Activated gamma-delta T cell treated with Interleukin-2 at 50 U/mL for 16 hours (primary cell): ENCODE data around the gene HOXC13.

Source experiments
- DNase-seq: peaks from one replicate; pipeline ENCODE4 v3.0.0-alpha.2; 2020

Gene HOXC13

DNA sequence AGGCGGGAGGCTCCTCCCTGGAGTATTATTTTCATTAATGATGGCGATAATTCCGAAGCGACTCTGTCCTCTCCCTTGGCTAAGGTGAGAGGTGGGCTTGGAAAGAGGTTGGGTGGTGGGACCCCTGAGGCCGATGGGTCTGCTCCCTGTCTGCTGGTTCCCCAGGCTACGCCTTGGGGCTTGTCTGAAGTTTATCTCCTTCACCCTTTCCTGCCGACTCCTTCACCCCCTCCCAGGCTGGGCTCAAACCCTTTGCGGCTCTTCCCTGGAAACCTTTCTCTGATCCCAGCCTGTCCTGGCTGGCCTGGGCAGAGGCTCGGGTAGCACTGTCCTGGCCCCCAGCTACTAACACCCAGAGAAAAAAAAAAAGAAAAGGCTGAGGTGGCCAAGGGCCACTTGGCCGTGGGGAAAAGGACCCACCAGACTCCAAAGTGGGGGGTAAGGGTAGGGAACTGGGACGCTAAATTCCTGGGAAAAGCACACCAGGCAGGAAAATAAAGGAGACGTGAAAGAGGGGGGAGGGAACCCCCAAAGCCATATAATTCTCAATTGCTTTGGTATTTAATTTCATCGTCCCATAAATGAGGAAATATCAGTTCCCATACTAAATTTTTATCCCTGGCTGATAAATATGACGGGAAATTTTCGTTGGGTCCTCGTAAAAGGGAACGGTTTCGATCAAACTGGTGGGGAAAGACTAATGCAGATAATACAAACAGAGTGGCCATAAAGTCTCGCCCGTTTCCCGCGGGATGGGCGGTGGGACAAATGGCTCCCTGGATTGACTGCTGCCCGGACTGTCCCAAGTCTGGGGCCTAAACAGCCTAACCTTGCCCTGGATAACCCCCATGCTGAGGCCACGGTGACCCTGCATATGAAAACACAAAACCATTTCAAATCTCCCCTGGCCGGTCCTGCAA, 44.3 kb downstream of the HOXC13 start:
- DNase-seq: no peak

DNA sequence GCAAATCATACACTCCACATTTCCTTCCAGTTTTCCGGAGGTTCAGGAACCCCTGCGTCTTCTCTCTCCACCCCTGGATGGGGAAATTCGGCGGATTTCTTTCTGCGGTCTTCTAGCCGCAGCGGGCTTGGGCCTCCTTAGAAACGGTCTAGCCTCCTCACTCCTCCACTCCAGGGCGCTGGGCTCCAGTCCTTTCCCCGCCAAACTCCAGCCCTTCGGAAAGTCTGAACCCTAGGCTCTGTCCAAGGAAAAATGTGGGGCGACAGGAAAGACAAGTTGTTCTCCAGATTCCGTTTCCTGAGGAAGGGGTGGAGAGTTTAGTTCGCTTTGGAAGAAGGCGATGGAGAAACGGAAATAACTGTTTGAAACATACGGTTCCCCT, 44.9 kb downstream of the HOXC13 start:
- no peak for DNase-seq

DNA sequence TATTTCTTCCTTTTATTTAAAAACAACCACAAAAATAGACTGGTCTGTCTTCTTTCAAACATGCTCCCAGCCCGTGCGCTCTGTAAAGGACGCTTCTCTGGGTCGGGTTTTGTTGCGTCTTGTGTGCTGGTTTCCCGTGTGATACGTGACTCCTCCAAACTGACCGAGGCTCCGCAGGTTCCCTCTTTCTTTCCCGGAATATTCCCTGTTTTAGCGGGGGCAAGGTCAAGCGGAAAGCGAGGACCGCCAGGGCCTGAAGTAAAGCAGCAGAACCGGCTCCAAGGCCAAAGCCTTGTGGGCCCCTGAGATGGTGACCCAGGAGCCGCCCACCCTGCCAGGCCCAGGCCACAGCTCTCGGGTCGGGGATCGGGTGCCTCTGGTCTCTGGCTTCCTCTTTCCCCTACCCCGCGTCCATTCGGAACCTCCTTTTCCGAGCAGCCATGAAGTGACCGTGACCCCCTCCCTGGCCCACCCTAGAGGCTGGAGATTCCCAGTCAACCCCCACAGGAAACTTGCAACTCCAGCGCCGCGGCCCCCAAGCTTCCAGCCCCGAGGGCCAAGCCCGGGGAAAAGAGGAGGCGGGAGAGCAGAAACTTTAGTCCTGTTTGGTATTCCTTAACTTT, 45.4 kb downstream of the HOXC13 start:
- no peak for DNase-seq

DNA sequence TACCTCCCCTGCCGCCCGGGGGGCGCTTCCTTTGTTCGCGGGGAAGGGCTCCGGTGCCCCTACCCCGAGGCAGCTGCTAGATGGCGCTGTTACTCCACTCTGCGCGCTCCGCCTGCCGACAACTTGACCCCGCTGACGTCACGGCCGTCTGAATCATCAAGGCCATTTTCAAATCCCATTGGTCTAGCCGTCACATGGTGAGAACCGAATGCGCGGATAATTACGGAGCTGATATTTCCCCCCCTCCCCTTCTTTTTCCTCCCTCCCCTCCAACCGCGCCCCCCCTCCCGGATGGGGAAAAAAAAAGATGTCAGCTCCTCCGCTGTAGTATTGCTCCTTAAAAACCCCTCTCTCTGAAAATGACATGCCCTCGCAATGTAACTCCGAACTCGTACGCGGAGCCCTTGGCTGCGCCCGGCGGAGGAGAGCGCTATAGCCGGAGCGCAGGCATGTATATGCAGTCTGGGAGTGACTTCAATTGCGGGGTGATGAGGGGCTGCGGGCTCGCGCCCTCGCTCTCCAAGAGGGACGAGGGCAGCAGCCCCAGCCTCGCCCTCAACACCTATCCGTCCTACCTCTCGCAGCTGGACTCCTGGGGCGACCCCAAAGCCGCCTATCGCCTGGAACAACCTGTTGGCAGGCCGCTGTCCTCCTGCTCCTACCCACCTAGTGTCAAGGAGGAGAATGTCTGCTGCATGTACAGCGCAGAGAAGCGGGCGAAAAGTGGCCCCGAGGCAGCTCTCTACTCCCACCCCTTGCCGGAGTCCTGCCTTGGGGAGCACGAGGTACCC, 46.5 kb downstream of the HOXC13 start, which contains the start of gene HOXC10:
HOXC10 (plus strand) TSS at position 246 of the 791 bp plus-strand sequence; CDS start at position 360, 114 bp downstream.
- DNase-seq: peak; percentile 45

DNA sequence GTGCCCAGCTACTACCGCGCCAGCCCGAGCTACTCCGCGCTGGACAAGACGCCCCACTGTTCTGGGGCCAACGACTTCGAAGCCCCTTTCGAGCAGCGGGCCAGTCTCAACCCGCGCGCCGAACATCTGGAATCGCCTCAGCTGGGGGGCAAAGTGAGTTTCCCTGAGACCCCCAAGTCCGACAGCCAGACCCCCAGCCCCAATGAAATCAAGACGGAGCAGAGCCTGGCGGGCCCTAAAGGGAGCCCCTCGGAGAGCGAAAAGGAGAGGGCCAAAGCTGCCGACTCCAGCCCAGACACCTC, 47.0 kb downstream of the HOXC13 start:
- no peak for DNase-seq

DNA sequence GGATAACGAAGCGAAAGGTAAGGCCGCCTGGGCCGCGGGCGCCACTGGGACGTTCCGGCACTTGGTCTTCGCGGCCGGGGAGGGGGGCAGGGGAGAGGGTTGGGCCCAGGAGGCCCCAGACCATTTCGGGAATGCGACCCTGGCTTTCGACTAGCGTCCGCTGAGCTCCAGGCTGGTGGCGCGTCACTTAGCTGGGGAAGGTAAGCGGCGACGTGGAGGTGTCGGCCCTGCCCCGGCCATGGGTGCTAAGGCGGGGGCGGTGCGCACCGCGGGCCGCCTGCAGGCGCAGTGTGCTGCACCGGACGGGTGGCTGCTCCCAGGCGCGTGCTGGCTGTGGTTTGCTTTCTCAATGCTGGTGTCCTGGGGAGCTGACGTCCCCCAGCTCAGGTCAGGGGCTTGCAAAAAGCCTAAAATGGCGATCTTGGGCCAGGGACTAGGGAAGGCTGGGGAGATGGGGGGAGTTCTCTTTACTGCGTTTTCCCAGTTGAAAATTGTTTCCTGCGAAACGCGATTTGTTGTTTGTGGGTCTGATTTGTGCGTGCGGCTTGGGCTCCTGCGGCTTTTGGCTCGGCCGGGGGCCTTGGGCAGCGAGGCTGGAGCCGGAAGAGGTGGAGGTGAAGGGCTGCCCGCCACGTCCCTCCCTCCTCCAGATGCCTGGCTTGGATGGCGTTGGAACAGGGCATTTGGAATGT, 47.5 kb downstream of the HOXC13 start:
- DNase-seq: no peak

DNA sequence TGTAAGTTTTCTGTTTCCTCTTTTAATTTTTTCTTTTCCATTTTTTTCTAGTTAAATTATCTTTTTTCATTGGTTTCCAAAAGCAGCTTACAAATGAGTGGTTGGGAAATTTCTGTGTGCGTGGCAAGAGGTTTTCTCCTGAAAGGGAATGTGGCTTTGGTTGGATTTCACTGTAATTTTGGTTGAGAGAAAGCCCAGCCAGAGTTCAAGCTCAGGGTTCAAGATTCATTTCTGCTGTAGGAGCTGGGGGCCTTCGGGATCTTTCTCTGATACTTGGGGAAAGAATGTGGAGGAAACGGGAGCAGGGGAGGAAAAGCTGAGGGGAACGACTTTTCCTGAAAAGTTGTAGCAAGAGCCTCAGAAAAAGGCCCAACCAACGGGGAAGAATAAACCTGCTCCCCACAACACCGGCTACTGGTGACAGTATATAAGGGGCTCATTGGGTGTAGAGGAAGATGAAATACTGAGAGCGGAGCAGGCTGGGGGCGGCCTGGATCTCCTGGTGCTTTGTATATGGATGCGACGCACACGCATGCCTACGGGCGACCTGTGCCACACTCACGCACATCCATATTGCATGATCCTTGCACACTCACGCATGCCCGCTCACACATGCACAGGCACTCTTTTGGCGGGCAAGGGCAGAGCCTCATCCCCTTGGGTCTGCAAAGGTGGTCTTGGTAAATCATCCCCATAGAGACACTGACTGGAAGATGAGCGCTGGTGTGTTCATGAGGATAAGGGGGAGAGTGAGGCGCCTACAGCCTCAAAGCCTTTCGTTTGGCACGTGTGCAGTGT, 48.3 kb downstream of the HOXC13 start:
- DNase-seq: no peak

DNA sequence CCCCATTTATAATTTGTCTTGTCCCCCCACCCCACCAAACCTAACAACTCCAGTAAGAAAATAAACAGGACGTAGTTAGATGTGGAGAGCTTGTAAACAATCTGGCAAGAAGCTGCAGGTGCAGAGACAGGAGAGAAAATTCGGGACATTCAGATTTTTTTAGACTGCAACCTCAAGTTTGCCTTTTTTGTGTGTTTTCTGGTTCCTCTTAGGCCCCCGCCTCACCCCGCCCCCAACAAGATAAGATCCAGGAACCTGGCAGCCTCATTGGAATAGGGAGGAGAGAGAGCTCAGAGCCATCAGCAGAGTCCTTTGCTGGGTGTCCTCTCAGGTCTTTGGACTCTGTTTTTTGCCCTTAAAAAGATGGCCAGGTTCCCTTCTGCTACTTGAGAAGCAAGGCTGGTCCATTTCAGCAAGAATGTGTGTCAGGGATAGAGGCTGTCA, 49.2 kb downstream of the HOXC13 start:
- no peak for DNase-seq

DNA sequence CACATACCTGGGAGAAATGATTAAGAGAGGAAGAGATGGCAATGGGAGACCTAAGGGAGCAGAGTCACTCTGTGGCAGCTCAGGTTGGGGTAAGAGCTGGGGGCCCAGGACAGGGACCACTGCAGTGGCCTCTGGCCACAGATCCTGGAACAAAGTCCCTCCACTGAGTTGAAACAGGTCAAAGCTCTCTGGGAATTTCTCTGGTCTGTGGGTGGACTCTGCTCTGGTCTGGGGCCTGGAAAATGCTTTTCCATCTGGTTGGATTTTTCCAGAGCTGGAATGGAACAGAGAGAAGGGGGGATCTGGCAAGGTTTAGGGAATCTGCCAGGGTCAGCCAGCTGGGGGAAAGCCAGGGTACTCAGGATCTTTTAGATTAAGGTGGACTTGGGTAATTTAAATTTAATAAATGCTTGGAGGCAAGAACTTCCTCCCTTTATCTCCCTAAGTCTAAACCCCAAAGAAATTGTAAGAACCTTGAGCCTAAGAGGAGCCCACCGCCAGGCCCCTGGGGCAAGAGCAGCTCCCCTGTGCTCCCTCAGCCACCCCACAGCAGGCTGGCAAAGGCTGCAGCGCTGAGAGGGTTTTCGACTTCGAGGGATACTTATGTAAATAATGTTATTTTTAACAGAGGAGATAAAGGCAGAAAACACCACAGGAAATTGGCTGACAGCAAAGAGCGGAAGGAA, 50.1 kb downstream of the HOXC13 start:
- no peak for DNase-seq

DNA sequence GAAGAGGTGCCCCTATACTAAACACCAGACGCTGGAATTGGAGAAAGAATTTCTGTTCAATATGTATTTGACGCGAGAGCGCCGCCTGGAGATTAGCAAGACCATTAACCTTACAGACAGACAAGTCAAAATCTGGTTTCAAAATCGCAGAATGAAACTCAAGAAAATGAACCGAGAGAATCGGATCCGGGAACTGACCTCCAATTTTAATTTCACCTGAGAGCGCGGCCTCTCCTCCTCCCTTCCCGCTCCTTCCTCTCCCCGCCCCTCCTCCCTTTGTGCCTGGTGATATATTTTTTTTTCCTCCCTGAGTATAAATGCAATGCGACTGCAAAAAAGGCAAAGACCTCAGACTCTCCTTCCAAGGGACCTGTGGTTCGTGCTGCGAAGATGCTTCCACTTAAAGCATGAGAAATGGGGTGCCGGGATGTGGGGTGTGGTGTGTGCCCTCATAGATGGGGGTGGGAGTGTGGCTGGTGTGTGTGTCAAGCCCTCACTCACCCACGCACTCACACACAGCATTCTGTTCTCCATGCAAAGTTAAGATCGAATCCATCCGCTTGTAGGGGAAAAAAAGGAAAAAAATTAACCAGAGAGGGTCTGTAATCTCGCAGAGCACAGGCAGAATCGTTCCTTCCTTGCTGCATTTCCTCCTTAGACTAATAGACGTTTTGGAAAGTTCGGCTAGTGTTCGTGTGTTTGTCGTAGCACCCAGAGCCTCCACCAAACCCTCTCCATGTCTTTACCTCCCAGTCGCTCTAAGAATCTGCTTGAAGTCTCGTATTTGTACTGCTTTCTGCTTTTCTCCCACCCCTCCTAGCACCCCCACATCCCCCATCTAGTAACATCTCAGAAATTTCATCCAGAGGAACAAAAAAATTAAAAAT, 50.8 kb downstream of the HOXC13 start:
- DNase-seq: no peak

DNA sequence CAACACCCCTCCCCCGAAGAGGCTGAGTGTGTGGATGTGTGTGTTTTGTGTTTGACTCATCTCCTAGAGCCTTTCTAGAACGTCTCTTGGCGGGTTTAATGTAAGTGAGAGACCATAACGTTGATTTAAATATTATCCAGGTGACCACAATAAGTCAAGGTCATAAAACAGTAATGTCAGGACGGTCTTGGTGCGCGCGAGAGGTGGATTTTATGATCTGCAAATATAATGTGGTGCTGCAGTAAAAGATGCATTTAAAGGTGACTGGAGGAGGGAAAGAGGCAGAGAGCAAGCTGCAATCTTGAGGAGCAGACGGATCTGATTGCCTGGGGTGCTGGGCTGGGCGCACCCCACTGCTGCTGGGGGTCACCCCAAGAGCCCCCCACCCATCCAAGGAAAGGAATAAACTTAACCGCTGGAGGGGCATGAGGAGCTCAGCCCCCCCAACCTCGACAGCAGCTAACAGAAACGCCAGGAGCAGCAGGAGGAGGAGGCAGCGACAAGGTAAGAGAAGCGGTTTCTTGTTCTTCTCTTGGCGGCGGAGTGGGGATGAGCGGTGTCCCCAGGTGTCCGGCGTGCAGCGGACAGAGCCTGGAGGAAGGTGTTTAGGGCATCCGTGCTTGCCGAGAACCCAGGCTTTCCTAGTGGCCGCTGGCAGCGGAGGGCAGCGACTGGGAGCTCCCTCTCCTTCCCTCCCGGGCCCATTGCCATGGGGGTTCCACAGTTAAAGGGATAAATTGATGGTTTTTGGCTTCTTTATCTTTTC, 51.9 kb downstream of the HOXC13 start:
- DNase-seq: no peak

DNA sequence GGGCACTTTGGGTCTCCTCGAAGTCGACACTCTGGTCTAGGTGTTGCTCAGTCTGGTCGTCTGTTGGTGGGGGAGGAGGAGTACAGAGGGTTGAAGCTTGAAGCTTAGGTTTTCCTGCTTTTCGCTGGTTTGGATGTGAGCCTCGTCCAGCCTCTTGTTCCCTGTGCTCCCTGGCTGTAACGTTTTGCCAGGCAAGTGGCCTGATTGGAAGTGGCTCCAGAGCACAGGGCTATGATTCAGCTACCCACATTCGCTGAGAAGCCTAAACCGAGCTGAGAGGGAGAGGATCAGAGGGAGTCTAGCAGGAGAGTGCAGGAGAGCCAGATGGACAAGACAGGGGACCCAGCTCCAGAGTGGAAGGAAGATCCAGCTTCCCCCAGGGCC, 52.4 kb downstream of the HOXC13 start:
- DNase-seq: no peak

DNA sequence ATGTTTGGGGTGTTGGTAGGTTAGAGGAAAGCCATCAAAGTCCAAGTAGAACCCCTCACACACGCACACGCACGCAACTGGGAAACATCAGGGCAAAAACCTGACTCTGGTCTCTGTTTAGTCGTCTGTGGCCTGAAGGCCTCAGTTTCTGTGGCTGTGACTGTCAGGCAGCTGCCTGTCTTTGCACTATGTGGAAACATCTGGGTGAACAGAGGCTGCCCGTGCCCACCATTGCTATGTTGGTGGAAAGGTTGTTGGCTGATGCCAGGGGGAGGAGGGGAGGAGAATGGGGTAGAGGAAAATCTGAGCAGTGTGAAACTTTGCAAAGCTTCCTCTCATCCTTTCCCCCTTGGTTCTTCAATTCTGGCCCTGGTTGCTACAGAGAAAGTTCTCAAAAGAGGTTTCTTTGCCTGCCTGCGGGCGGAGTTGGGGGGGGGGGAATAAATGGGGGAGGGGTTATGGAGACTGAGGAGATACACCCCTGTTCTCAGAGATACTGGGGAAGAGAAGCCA, 53.8 kb downstream of the HOXC13 start:
- DNase-seq: no peak

DNA sequence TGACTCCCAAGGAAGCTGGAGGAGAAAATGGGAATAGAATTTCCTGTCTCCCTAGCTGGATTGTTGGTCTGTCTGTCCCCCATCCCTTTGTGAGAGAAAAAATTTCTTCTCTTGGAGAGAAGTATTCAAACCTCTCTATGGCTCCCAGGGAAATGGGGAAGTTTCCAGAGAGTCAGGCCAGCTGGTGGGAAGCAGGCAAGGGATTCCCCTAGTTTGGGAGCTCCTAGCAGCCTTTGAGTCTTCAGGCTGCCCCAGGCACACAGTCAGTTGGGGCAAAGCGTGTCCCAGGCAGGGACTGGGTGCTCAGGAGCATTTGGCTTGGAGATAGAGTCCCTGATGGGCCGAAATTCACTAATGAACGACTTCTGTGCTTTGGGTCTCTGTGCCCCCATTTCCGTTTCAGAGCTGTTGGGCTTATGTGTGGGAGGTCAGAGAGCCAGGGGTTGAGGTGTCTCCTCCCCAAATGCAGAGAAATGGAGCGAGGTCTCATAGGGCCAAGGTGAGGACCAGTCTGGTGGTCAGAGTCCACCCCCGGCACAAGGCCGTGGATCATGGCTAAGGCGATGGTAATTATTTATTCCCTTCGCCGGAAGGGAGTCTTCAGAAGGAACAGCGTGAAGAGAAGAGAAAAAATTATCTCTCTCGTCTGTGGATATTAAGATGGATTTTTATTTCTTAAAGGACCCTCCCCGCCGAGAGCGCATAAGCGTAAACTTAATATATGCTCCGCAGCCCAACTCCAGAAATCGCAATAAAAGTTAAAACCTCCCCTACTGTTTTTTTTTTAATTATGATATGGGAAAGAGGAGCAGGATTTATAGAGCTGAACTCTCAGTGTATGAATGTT, 54.8 kb downstream of the HOXC13 start:
- no peak for DNase-seq

DNA sequence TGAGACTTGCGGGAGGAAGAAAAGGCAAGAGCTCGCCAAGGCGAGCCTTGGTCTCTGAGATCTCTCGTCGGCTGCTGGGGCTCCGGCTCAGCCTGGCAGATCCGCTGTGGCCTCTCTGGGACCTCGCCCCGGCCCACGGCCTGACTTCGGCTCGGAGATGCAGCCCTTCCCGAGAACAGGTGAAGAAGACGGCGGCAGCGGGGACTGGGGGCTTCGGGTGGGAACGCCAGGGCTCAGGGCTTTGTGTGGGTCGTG, 55.3 kb downstream of the HOXC13 start:
- no peak for DNase-seq

DNA sequence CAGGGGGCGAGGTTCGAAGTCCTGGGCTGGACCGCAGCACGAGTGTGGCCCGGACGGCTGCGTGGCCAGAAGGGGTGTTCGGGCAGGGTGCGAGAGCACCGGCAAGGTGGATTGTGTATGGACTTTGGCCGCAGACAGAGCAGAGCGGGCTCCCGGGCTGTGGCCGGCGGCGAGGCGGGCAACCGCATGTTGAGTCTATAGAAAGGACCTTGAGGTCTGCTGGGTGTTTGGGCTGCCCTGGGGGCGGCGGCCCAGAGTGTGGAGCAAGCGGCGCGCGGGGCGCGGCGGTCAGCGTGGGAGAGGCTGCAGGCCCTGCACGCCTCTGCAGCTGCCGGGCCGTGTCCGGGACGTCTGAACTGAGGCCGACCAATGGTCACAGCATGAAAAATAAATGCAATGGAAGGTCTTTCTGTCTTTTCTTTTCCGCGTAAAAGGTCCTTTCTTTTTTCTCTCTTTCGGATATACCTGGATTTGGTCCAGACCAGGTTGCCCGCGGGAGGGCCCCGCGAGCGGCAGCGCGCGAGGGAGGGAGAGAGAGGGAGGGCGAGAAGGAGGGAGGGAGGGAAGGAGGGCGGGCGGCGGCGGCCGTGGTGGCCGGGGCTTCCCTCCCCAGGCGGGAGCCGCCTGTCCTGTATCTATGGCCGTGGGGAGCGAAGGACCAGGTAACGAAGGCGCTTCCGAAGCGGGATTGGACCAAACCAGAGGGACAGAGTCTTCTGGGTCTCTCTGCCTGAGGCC, 55.8 kb downstream of the HOXC13 start:
- DNase-seq: no peak

DNA sequence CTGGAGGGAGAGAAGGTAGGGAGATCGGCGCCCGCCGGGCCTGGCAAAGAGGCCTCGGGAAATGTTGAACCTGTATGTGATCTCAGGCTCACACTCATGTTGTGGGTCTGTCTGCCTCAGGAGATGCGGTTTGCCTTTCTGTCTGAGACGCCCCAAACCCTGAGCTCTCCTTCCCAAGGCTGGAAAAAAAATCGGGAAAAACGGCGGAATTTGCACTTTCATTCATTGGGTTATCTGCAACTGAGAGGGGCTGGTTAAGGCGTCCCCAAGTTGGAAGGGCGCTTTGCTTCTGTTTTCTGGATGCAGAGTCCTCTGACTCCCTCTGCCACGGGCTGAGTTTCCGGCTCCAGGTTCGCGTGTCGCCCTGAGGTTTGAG, 56.4 kb downstream of the HOXC13 start:
- no peak for DNase-seq
